HAP-1 (cell line): ENCODE measurements around the gene FBXW9.
A peak's percentile ranks its signal among the peaks of the same experiment; 100 is the strongest.
"Not testable (repeated sequence)": the region's sequence is repeated elsewhere in the genome, so short reads cannot be mapped to it uniquely, and the experiment has no call there.

Experiments used
- DNase-seq, 2 experiments: peaks; one replicate each; pipeline ENCODE4 v3.0.0-alpha.2; 2016 to 2020; ENCODE audit warnings: low spot score in 2 of 2
- H3K27me3 ChIP-seq: fragments of 250-450 bp; sonication (Bioruptor Pico); 2 replicates; pipeline ENCODE4 v1.5.1; 2020; ENCODE audit warnings: low read depth, mild to moderate bottlenecking, moderate library complexity
- H3K36me3 ChIP-seq: fragments of 250-450 bp; sonication (Bioruptor Pico); replicated peaks from 2 replicates; pipeline ENCODE4 v1.5.1; 2020; ENCODE audit warnings: mild to moderate bottlenecking
- H3K4me1 ChIP-seq: fragments of 250-450 bp; sonication (Bioruptor Pico); 2 replicates; pipeline ENCODE4 v1.5.1; 2020; ENCODE audit warnings: mild to moderate bottlenecking
- H3K4me3 ChIP-seq: fragments of 250-450 bp; sonication (Bioruptor Pico); 2 replicates; pipeline ENCODE4 v1.5.1; 2020; ENCODE audit warnings: mild to moderate bottlenecking, moderate library complexity
- H3K9me3 ChIP-seq: fragments of 250-450 bp; sonication (Bioruptor Pico); 2 replicates; pipeline ENCODE4 v1.5.1; 2020; ENCODE audit warnings: mild to moderate bottlenecking, moderate library complexity
- in situ Hi-C: fragments of 300-500 bp; cut with MboI; formaldehyde crosslinking; loops from 3 replicates; pipeline ENCODE4 v1.14.3; 2020; ENCODE audit warnings: low sequenced_read_pairs, inconsistent platforms, mixed read lengths

Gene FBXW9

DNA sequence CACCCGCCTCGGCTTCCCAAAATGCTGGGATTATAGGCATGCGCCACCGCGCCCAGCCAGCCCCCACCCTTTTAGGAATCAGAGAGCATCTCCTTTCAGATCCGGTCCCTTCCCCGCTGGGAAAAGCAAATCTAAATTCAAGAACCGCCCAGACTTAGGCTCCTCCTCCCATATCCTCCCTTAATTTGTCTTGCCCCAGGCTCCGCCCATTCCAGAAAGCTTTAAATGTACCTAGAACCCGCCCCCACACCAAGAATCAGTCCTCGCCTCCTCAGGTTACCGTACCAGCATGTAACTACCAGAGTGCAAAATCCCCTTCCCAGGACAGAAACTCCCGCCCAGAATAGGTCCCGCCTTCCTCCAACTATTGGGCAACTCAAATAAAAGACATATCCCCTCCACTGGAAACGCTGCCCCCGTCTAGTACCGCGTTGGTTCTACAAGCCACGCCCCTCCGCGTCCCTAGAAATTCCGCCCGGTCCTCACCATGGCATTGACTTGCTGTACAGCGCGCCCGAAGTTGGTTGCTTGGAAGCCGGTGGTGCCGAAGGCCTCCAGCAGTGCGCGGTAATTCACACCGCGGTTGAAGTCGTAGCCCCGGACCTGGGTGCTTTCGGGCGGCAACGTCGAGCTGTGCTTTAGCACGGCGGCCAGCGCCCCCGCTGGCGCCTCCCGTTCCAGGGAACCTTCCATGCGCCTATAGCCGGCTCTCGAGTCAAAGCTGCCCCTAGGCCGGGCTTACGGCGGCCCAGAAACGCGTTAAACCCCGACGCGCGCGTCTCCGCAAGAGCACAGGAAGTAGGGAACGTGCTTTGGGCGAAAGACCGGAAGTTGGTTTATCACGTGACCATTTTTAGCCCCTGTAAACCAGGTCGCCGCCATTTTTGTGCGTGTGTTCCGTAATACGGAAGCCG, 15.1 kb downstream of the FBXW9 start, which contains the start of gene DHPS:
Gene DHPS, minus strand, starts transcription at position 807 of the 914 bp plus-strand sequence. Its CDS starts 114 bp downstream, at position 693.
- Histone ChIP-seq H3K36me3 (peaks cover 34% of the 10 kb centered on the region), H3K4me3 (peak within 1 kb of the TSS; percentile 89), H3K9me3 (no peaks in the 10 kb centered on the region), H3K4me1 (no peaks in the 10 kb centered on the region), H3K27me3 (no peaks in the 10 kb centered on the region)
- in situ Hi-C loops = no loop called here
- peak; percentile 97 to 99 for DNase-seq

DNA sequence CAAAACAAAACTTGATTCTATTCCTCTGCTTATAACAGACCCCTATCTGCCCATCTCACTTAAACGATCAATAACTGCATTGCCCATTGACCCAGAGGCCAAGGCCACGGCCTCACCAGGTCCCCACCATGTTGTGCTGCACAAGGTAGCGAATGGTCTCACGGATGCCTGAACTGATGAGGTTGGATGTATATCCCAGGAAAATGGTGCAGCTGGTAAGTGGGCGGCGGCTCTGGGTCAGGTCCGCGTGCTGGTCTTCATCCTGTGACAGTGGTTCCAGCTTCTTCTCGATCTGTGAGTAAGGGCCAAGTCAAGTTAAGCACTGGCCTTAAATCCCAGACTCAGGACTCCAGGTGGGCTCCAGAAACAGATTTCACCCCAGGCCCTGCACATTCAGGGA, 16.4 kb downstream of the FBXW9 start:
- in situ Hi-C loops = no loop called here
- no peaks in the 10 kb centered on the region for H3K9me3 ChIP-seq
- no peaks in the 10 kb centered on the region for H3K27me3 ChIP-seq
- peaks cover 47% of the 10 kb centered on the region for H3K36me3 ChIP-seq
- no peaks in the 10 kb centered on the region for H3K4me1 ChIP-seq
- DNase-seq = no peak
- H3K4me3 ChIP-seq = no peak overlapping the region

DNA sequence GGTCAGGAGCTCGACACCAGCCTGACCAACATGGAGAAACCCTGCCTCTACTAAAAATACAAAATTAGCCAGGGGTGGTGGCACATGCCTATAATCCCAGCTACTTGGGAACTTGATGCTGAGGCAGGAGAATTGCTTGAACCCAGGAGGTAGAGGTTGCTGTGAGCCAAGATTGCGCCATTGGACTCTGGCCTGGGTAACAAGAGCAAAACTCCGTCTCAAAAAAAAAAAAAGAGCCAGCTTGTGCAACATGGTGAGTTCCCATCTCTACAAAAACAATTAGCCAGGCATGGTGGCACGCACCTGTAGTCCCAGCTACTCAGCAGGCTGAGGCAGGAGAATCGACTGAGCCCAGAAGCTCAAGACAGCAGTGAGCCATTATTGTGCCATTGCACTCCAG, 18.4 kb downstream of the FBXW9 start:
- DNase-seq, H3K9me3 ChIP-seq, H3K4me3 ChIP-seq, H3K4me1 ChIP-seq, H3K27me3 ChIP-seq, in situ Hi-C loops: not testable (repeated sequence)
- peaks cover 61% of the 10 kb centered on the region for H3K36me3 ChIP-seq

DNA sequence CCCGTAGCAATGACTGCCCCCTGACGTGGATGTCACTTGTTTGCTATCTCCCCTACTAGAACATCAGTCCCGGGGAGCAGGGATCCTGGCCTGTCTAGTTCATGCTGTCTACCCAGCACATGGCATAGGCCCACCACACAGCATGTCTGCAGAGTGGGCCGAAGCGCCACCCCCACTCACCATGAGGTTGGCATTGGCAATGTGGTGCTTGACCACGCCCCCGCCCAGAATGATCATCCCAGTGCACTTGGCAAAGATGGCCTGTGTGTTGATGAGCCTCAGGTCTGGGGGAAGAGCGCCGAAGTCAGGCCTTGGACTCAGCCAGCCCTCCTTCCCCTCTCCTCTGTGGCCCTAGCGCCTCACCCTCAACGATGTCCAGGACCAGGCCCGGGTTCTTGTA, 19.5 kb downstream of the FBXW9 start:
- Histone ChIP-seq H3K4me1 (no peaks in the 10 kb centered on the region), H3K9me3 (no peaks in the 10 kb centered on the region), H3K27me3 (no peaks in the 10 kb centered on the region), H3K36me3 (peaks cover 70% of the 10 kb centered on the region), H3K4me3 (no peak overlapping the region)
- in situ Hi-C loops = no loop called here
- DNase-seq = no peak

DNA sequence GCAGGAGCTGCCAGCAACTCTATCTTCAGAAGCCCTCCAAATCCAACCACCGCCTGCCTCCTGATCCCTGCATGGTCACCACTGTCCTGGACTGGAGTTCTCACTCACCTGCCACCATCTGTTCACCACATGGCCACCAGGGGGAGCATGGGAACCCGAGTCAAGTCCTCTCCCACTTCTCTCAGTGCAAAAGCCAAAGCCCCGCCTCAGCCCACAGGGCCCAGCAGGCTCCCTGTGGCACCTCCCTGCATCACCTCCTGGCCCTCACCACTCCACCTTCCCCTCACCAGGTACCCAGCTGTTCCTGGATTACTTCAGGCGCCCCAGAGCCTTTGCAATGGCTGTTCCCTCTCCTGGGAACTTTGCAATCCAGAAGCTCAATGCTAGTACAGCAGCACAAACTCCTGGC, 20.0 kb downstream of the FBXW9 start:
- in situ Hi-C loops = no loop called here
- Histone ChIP-seq H3K4me1 (no peaks in the 10 kb centered on the region), H3K27me3 (no peaks in the 10 kb centered on the region), H3K36me3 (peaks cover 76% of the 10 kb centered on the region), H3K4me3 (no peak overlapping the region), H3K9me3 (no peaks in the 10 kb centered on the region)
- peak; percentile 60 to 96 for DNase-seq

DNA sequence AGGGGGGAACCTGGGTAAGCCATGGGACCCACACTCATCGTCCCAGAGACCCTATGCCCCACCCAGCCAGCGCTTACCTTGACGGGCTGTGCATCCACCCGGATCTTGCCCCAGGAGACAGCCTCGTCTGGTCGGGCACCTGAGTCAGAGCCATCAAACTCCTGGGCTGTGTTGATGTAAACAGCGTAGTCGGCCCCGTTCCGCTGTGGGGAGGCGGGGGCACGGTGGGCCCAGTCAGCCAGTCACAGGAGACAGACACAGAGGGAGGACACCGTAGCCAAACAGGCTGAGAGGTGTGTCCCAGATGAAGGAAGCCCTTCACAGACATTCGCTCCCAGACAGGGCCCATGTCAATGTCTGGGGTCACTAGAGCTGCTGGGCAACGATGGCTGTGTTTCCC, 20.5 kb downstream of the FBXW9 start:
- Histone ChIP-seq H3K9me3 (no peaks in the 10 kb centered on the region), H3K4me3 (no peak overlapping the region)
- in situ Hi-C loops = no loop called here

DNA sequence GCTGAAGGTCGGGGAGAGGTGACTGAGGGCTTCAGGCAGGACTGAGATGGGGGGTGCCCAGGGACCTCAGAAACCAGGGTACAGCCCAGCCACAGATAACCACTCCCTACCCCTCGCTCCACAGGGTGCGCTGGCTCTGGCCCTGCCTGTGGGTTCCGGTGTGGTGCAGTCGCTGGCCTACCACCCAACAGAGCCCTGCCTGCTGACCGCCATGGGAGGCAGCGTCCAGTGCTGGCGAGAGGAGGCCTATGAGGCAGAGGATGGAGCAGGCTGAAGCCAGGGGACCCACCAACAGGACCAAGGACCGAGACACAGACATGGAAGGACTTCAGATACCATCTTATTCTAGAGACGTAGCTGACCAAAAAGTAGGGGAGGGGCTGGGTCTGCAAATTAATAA, 21.0 kb downstream of the FBXW9 start:
- in situ Hi-C loops = no loop called here
- no peaks in the 10 kb centered on the region for H3K9me3 ChIP-seq
- peaks cover 2% of the 10 kb centered on the region; the same call in 1 of the 2 replicates for H3K4me1 ChIP-seq
- H3K4me3 ChIP-seq = no peak overlapping the region
- DNase-seq = no peak
- H3K36me3 ChIP-seq = peaks cover 76% of the 10 kb centered on the region
- no peaks in the 10 kb centered on the region for H3K27me3 ChIP-seq

More for the DNA sequence above, 20.5 kb downstream of the FBXW9 start:
- Histone ChIP-seq H3K36me3 (peaks cover 76% of the 10 kb centered on the region), H3K27me3 (no peaks in the 10 kb centered on the region), H3K4me1 (no peaks in the 10 kb centered on the region)
- DNase-seq = no peak

DNA sequence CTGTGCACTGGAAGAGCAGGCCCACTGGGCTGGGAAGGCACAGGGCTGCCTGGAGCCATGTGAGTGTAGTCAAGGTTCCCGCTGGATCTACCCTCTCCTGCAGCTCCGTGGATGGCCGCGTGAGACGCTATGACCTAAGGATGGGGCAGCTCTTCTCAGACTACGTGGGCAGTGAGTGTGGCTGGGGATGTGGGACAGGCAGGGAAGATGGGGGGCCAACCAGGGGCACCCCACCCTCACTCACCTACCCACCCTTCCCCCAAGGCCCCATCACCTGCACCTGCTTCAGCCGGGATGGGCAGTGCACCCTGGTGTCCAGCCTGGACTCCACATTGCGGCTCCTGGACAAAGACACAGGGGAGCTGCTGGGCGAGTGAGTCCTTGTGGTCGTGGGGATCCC, 23.7 kb downstream of the FBXW9 start:
- peaks cover 64% of the 10 kb centered on the region for H3K36me3 ChIP-seq
- H3K9me3 ChIP-seq = peaks cover 7% of the 10 kb centered on the region; the same call in 1 of the 2 replicates
- DNase-seq = no peak
- H3K27me3 ChIP-seq = no peaks in the 10 kb centered on the region
- peaks cover 11% of the 10 kb centered on the region for H3K4me1 ChIP-seq
- in situ Hi-C loops = loop anchor here (5.0 kb wide), 1 partner anchor 110 kb away; no protein-coding TSS in a partner anchor
- H3K4me3 ChIP-seq = no peak overlapping the region

DNA sequence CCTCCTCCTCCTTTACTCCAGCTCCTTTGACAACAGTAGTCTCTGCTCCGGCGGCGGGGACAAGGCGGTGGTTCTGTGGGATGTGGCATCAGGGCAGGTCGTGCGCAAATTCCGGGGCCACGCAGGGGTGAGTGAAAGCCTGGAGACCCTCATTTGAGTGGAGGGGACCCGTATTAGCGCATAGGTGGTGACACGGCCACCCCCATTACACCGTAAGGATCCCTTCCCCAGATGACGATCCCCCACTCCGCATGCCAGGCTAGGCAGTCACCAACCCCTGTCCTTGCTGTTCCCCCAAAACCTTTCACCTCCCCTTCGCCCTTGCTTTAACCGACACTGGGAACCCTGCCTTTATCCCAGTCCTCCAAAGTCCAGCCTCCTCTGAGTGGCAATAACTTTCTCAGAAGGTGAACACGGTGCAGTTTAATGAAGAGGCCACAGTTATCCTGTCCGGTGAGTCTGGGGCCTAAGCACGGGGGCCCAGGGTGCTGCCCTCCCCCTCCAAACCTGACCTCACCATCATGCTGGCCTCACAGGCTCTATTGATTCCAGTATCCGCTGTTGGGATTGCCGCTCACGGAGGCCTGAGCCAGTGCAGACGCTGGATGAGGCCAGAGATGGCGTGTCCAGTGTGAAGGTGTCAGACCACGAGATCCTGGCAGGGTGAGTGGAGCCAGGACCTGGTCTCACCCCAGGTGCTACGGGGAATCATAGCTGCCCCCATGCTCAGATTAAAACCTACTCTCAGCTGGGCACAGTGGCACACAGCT, 26.1 kb downstream of the FBXW9 start:
- Histone ChIP-seq H3K36me3 (peaks cover 41% of the 10 kb centered on the region), H3K27me3 (no peaks in the 10 kb centered on the region), H3K4me3 (peak overlapping the region; percentile 97), H3K4me1 (peaks cover 21% of the 10 kb centered on the region), H3K9me3 (peaks cover 7% of the 10 kb centered on the region; the same call in 1 of the 2 replicates)
- DNase-seq = no peak
- in situ Hi-C loops = loop anchor here (5.0 kb wide), 1 partner anchor 108 kb away; no protein-coding TSS in a partner anchor

DNA sequence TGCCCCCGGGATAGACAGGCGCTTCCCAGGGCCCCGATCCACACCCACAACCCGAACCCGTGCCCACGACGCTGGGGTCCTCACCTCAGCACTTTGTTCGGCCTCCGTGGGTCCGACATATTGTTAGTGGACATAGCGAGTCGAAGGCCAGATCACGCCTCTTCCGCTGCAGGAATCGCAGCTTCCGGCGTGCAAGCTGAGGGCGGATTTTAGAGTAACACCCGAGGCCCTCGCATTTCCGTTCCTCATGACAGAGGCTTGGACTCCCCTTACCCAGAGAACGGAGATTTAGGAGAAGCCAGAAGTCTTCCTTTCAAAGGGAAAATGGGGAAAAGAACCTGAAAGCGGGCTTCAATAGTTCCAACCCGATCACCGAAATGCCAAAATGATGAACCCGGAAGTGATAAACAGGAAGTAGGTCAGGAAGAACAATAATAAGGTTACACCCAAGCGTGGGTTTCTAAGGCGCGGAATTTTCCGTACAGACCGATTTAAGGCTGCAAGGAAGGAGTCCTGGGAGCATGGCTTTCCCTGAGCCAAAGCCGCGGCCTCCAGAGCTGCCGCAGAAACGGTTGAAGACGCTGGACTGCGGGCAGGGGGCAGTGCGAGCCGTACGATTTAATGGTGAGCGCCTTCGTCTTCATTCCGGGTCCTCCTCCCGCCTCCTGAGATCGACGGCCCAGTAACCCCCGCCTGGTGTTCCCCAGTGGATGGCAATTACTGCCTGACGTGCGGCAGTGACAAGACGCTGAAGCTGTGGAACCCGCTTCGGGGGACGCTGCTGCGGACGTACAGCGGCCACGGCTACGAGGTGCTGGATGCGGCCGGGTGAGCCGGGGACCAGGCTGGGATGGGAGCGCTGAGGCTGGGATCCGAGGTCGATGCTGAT, 26.9 kb downstream of the FBXW9 start:
- in situ Hi-C loops = loop anchor here (5.0 kb wide), 1 partner anchor 107 kb away; no protein-coding TSS in a partner anchor

DNA sequence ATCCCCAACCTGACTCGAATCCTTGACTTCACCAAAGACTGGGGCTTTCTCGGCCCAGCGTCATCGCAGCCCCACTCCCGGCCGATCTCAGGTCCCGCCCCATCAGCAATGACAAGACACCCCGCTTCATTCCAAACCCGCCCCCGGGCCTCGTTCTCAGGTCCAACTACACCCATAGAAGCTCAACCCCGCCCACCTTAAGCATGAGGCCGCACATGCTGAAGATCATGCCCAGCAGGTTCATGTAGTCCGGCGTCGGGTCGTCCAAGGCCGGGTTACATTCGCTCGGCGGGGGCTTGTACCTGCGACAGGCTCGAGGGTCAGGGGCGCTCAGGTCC, 27.5 kb downstream of the FBXW9 start:
- peaks cover 7% of the 10 kb centered on the region; the same call in 1 of the 2 replicates for H3K9me3 ChIP-seq
- DNase-seq = peak in 1 of 2 experiments; percentile 51
- peaks cover 39% of the 10 kb centered on the region for H3K36me3 ChIP-seq
- H3K27me3 ChIP-seq = no peaks in the 10 kb centered on the region
- H3K4me1 ChIP-seq = peaks cover 21% of the 10 kb centered on the region
- in situ Hi-C loops = no loop called here
- peak overlapping the region; percentile 97 for H3K4me3 ChIP-seq

More for the DNA sequence above, 26.9 kb downstream of the FBXW9 start:
- H3K4me3 ChIP-seq = peak overlapping the region; percentile 97
- DNase-seq = peak; percentile 80 to 82
- peaks cover 21% of the 10 kb centered on the region for H3K4me1 ChIP-seq
- peaks cover 39% of the 10 kb centered on the region for H3K36me3 ChIP-seq
- no peaks in the 10 kb centered on the region for H3K27me3 ChIP-seq
- H3K9me3 ChIP-seq = peaks cover 7% of the 10 kb centered on the region; the same call in 1 of the 2 replicates

DNA sequence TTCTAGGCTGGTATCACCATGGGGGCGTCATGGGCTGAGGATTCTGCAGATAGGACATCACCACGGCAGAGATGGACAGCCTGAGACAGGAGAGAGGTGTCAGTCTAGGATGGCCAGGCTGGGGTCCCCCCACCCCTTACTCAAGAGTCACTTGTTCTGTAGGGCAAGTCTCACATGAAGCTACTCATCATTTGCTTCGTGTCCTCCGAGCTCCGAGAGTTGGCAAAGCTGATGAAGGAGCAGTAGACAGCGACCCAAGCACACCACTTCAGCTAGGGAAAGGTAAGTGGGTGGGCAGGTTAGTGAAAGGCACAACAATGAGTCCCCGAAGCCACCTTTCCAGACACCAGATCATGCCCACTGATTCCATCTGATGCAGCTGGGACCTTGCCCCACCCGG, 28.1 kb downstream of the FBXW9 start:
- Histone ChIP-seq H3K9me3 (peaks cover 7% of the 10 kb centered on the region; the same call in 1 of the 2 replicates), H3K27me3 (no peaks in the 10 kb centered on the region), H3K36me3 (peaks cover 40% of the 10 kb centered on the region), H3K4me1 (peaks cover 21% of the 10 kb centered on the region), H3K4me3 (peak overlapping the region; percentile 97)
- in situ Hi-C loops = no loop called here
- no peak for DNase-seq
